Naive thymus-derived CD4-positive, alpha-beta T cell (primary cell): ENCODE results near the gene RIOK3. TPM values are rescaled to one million over a fixed set of nuclear protein-coding genes. Genes with fewer than 3 reads are reported as not detected.

Source experiments
- ATAC-seq: fragments of 150-1000 bp; cut with Tn5 transposase; 2 replicates; pipeline ENCODE4 v1.10.0; 2021; ENCODE audit warnings: mild to moderate bottlenecking, moderate library complexity
- CTCF ChIA-PET: fragments of 350-600 bp; sonication (Branson Sonifier 250); formaldehyde crosslinking; loops from one replicate; lab custom pipeline; 2021; ENCODE audit warnings: antibody characterized with exemption; lab: Charles Lee
- POLR2A ChIA-PET: fragments of 350-600 bp; sonication (Branson Sonifier 250); formaldehyde crosslinking; loops from one replicate; lab custom pipeline; 2021; ENCODE audit warnings: antibody characterized with exemption, inconsistent platforms; lab: Charles Lee
- DNase-seq, 9 donors: peaks; one replicate each; pipeline versions ENCODE4 v3.0.0 to v3.0.0-alpha.2; 2020 to 2022; ENCODE audit warnings: mixed read lengths in 1 of 9
- H3K27ac ChIP-seq: one replicate; pipeline ENCODE4 v1.7.0; 2013; ENCODE audit warnings: mild to moderate bottlenecking, low read depth, low read length, moderate library complexity
- H3K27me3 ChIP-seq, 2 donors: one replicate each; pipeline ENCODE4 v1.7.0; 2013; ENCODE audit warnings: low read length in 2 of 2, mild to moderate bottlenecking in 2 of 2, moderate library complexity in 2 of 2; ENCODE audit not compliant: control insufficient read depth in 2 of 2, insufficient read depth in 2 of 2
- H3K36me3 ChIP-seq, 3 experiments: 1 replicate in 2 of 3; 2 replicates in 1 of 3; pipeline ENCODE4 v1.7.0; 2013; ENCODE audit warnings: low read length in 3 of 3, mild to moderate bottlenecking in 3 of 3, moderate library complexity in 1 of 3; ENCODE audit not compliant: insufficient read depth in 3 of 3, control insufficient read depth in 2 of 3
- H3K4me1 ChIP-seq, 2 donors: one replicate each; pipeline ENCODE4 v1.7.0; 2013; ENCODE audit warnings: low read length in 2 of 2, mild to moderate bottlenecking in 2 of 2, moderate library complexity in 1 of 2; ENCODE audit not compliant: control insufficient read depth in 2 of 2, insufficient read depth in 2 of 2
- H3K4me3 ChIP-seq: 2 replicates; pipeline ENCODE4 v1.7.0; 2013; ENCODE audit warnings: mild to moderate bottlenecking, low read length
- H3K9me3 ChIP-seq, 3 experiments: 1 replicate in 2 of 3; 2 replicates in 1 of 3; pipeline ENCODE4 v1.7.0; 2013; ENCODE audit warnings: low read length in 3 of 3; ENCODE audit not compliant: control insufficient read depth in 2 of 3
- H3K27ac Mint-ChIP-seq, 9 donors: one replicate each; pipeline ENCODE4 v1.8.0; 2020 to 2022; ENCODE audit warnings: mixed read lengths in 9 of 9, mild to moderate bottlenecking in 8 of 9, moderate library complexity in 5 of 9, inconsistent platforms in 2 of 9
- H3K27me3 Mint-ChIP-seq, 5 donors: one replicate each; pipeline ENCODE4 v1.8.0; 2021 to 2022; ENCODE audit warnings: mixed read lengths in 5 of 5, mild to moderate bottlenecking in 1 of 5
- H3K36me3 Mint-ChIP-seq, 5 donors: one replicate each; pipeline ENCODE4 v1.8.0; 2020 to 2022; ENCODE audit warnings: mixed read lengths in 5 of 5, mild to moderate bottlenecking in 3 of 5, inconsistent platforms in 1 of 5
- H3K4me1 Mint-ChIP-seq, 7 donors: one replicate each; pipeline ENCODE4 v1.8.0; 2020 to 2022; ENCODE audit warnings: mixed read lengths in 7 of 7, mild to moderate bottlenecking in 3 of 7, inconsistent platforms in 1 of 7
- H3K4me3 Mint-ChIP-seq, 10 donors: one replicate each; pipeline ENCODE4 v1.8.0; 2020 to 2022; ENCODE audit warnings: mild to moderate bottlenecking in 10 of 10, mixed read lengths in 10 of 10, moderate library complexity in 6 of 10, inconsistent platforms in 2 of 10
- H3K9me3 Mint-ChIP-seq, 11 donors: one replicate each; pipeline ENCODE4 v1.8.0; 2020 to 2022; ENCODE audit warnings: mixed read lengths in 11 of 11, mild to moderate bottlenecking in 4 of 11, inconsistent platforms in 1 of 11, moderate library complexity in 1 of 11
- intact Hi-C, 2 donors: fragments of 100-400 bp; cut with micrococcal nuclease; formaldehyde crosslinking; loops; one replicate each; pipeline ENCODE4 v1.15.1; 2023
- polyA plus RNA-seq, 2 donors: library from polyadenylated mRNA; unstranded; fragments of 300-500 nt; fragmentation: Illumina TruSeq; gene quantifications; one replicate each; pipeline ENCODE4 v1.2.3, GENCODE V29; 2021
- total RNA-seq, 6 experiments: library from RNA in 5 of 6; stranded (reverse) in 5 of 6; gene quantifications; 1 replicate in 5 of 6; 2 replicates in 1 of 6; pipeline ENCODE4 v1.2.3 and lab custom pipeline; 2021 to 2026

RIOK3 gene
- total and polyA plus RNA-seq, 7 experiments from 2014 or later = 31.3 to 153 (median 75.7) TPM

- Histone ChIP-seq H3K27ac (no peak overlapping the region), H3K4me1 (peaks cover 7% of the 10 kb centered on the region in 2 donors), H3K9me3 (no peaks in the 10 kb centered on the region), H3K36me3 (no peaks in the 10 kb centered on the region), H3K4me3 (no peak overlapping the region), H3K27me3 (no peaks in the 10 kb centered on the region)
- H3K27ac Mint-ChIP-seq = peak overlapping the region in 4 of 9 donors; percentile 3 to 66 (median 42)
- no peaks in the 10 kb centered on the region for H3K27me3 Mint-ChIP-seq
- POLR2A ChIA-PET = interaction anchor here (1.1 to 2.0 kb wide), 3 partner anchors 11 to 89 kb away, joined by 3 to 12 read pairs (median 4); partner anchors contain the start of gene RIOK3
- peak overlapping the region in 2 of 10 donors; percentile 10 to 28 for H3K4me3 Mint-ChIP-seq
- CTCF ChIA-PET = interaction anchor here (0.7 to 2.1 kb wide), 10 partner anchors 11 to 311 kb away, joined by 3 to 16 read pairs (median 4); no protein-coding TSS in a partner anchor
- peaks cover 0 to 42% (median 34%) of the 10 kb centered on the region in 7 donors for H3K4me1 Mint-ChIP-seq
- peak; percentile 52 for ATAC-seq
- peak; percentile 25 to 79 (median 70) for DNase-seq
- H3K36me3 Mint-ChIP-seq = peaks cover 0 to 3% (median 0%) of the 10 kb centered on the region in 5 donors
- H3K9me3 Mint-ChIP-seq = no peaks in the 10 kb centered on the region
- intact Hi-C loops = loop anchor here (1.0 to 5.0 kb wide), 8 partner anchors 46 to 988 kb away; partner anchors contain the start of genes NPC1 (in 2 of the 2) and RIOK3 (in 1 of the 2)
Observed at GRCh38 chr18:23498877-23499276, 45.8 kb downstream of the RIOK3 start.

DNA sequence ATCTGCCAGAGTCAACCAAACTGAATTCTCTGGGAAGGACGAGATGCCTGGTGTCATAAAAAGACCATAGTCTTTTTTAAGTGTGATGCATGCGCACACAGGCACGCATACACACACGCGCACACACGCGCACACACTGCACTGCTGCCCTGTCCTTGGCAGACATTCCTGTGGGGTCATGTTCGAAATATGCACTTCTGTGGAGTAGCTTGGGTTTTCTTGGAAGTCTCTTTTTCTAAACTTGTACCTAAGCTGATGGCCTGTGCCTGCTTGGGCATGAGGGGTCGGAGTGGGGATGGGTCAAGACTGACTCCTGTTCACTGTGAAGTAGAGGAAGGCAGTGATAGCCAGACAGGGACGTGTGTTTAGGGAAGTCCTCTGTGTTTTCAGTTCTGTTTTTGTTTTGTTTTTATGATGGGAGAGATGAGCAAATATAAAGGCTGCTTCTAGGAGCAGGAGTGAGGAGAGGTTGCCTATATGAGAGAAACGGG is 46.2 kb downstream of the RIOK3 start:
- CTCF ChIA-PET = interaction anchor here (0.6 to 2.1 kb wide), 5 partner anchors 11 to 90 kb away, joined by 3 to 16 read pairs (median 4); no protein-coding TSS in a partner anchor
- H3K4me3 Mint-ChIP-seq = no peak overlapping the region
- Histone ChIP-seq H3K36me3 (no peaks in the 10 kb centered on the region), H3K27me3 (no peaks in the 10 kb centered on the region), H3K4me3 (no peak overlapping the region), H3K27ac (no peak overlapping the region), H3K4me1 (peaks cover 9 to 10% of the 10 kb centered on the region in 2 donors), H3K9me3 (no peaks in the 10 kb centered on the region)
- H3K27ac Mint-ChIP-seq = peak overlapping the region in 1 of 9 donors; percentile 2
- peaks cover 0 to 46% (median 39%) of the 10 kb centered on the region in 7 donors for H3K4me1 Mint-ChIP-seq
- no peaks in the 10 kb centered on the region for H3K27me3 Mint-ChIP-seq
- DNase-seq = no peak
- POLR2A ChIA-PET = interaction anchor here (1.1 to 2.0 kb wide), 3 partner anchors 12 to 88 kb away, joined by 3 to 12 read pairs (median 4); partner anchors contain the start of gene RIOK3
- H3K9me3 Mint-ChIP-seq = no peaks in the 10 kb centered on the region
- intact Hi-C loops = loop anchor here (1.0 to 5.0 kb wide), 8 partner anchors 46 to 988 kb away; partner anchors contain the start of genes NPC1 (in 2 of the 2) and RIOK3 (in 1 of the 2)
- ATAC-seq = no peak
- peaks cover 0 to 6% (median 0%) of the 10 kb centered on the region in 5 donors for H3K36me3 Mint-ChIP-seq

DNA sequence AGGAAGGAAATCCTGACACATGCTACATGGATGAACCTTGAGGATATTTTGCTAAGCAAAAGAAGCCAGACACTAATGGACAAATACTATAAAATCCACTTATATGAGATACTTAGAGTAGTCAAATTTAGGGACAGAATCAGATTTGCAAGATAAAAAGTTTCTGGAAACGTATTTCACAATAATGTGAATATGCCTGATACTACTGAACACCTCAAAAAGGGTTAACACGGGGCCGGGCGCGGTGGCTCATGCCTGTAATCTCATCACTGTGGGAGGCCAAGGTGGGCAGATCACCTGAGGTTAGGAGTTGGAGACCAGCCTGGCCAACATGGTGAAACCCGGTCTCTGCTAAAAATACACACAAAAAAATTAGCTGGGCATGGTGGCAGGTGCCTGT is 48.5 kb downstream of the RIOK3 start:
- ChIA-PET POLR2A (interaction anchor here (0.8 to 2.7 kb wide), 2 partner anchors 14 to 48 kb away, joined by 4 to 17 read pairs; no protein-coding TSS in a partner anchor), CTCF (interaction anchor here (0.7 to 0.9 kb wide), 3 partner anchors 10 to 367 kb away, joined by 3 read pairs; no protein-coding TSS in a partner anchor)
- no peak overlapping the region for H3K27ac ChIP-seq
- Mint-ChIP-seq H3K4me1 (peaks cover 12 to 59% (median 53%) of the 10 kb centered on the region in 7 donors), H3K36me3 (peaks cover 0 to 11% (median 0%) of the 10 kb centered on the region in 5 donors), H3K27me3 (no peaks in the 10 kb centered on the region), H3K4me3 (peak overlapping the region in 8 of 10 donors; percentile 11 to 99 (median 52)), H3K9me3 (no peaks in the 10 kb centered on the region), H3K27ac (peak overlapping the region in 6 of 9 donors; percentile 18 to 96 (median 70))
- no peaks in the 10 kb centered on the region for H3K27me3 ChIP-seq
- H3K9me3 ChIP-seq = no peaks in the 10 kb centered on the region
- DNase-seq (no peak), ATAC-seq (no peak)
- peaks cover 22% of the 10 kb centered on the region in 2 donors for H3K4me1 ChIP-seq
- H3K4me3 ChIP-seq = no peak overlapping the region
- intact Hi-C loops = loop anchor here (2.0 to 5.0 kb wide), 7 partner anchors 13 to 636 kb away; partner anchors contain the start of genes CABYR (in 1 of the 2) and RBBP8 (in 1 of the 2)
- no peaks in the 10 kb centered on the region for H3K36me3 ChIP-seq

GRCh38 chr18:23502516-23503037 is 49.5 kb downstream of the RIOK3 start:
- Histone ChIP-seq H3K27me3 (no peaks in the 10 kb centered on the region), H3K36me3 (peaks cover 0 to 3% (median 0%) of the 10 kb centered on the region in 3 experiments), H3K9me3 (no peaks in the 10 kb centered on the region), H3K4me3 (peak overlapping the region; percentile 95), H3K27ac (peak overlapping the region; percentile 88), H3K4me1 (peaks cover 22% of the 10 kb centered on the region in 2 donors)
- Mint-ChIP-seq H3K27me3 (no peaks in the 10 kb centered on the region), H3K9me3 (no peaks in the 10 kb centered on the region), H3K4me3 (peak overlapping the region; percentile 82 to 99 (median 88)), H3K27ac (peak overlapping the region; percentile 90 to 96 (median 95)), H3K36me3 (peaks cover 0 to 13% (median 7%) of the 10 kb centered on the region in 5 donors), H3K4me1 (peaks cover 21 to 69% (median 60%) of the 10 kb centered on the region in 7 donors)
- ATAC-seq (no peak), DNase-seq (no peak)
- POLR2A ChIA-PET = interaction anchor here (0.7 to 2.7 kb wide), 5 partner anchors 15 to 85 kb away, joined by 3 to 17 read pairs (median 4); partner anchors contain the start of gene RIOK3
- CTCF ChIA-PET = interaction anchor here (0.7 to 1.0 kb wide), 3 partner anchors 9 to 368 kb away, joined by 3 read pairs; no protein-coding TSS in a partner anchor
- intact Hi-C loops = loop anchor here (1.0 to 5.0 kb wide), 16 partner anchors 14 to 635 kb away; partner anchors contain the start of genes NPC1 (in 2 of the 2), RBBP8 (in 2 of the 2), RIOK3 (in 2 of the 2) and CABYR (in 1 of the 2)

GRCh38 chr18:23503038-23503962 is 50.2 kb downstream of the RIOK3 start, which contains the start of gene RMC1:
RMC1 (plus strand) TSS chr18:23503511; CDS start chr18:23503619, 108 bp downstream.
- peaks cover 22% of the 10 kb centered on the region in 2 donors for H3K4me1 ChIP-seq
- H3K4me1 Mint-ChIP-seq = peaks cover 28 to 70% (median 64%) of the 10 kb centered on the region in 7 donors

More at GRCh38 chr18:23503038-23503962, 50.2 kb downstream of the RIOK3 start, which contains the start of gene RMC1:
- ATAC-seq = peak; percentile 96
- peaks cover 4 to 6% (median 4%) of the 10 kb centered on the region in 3 experiments for H3K36me3 ChIP-seq
- peak within 1 kb of the TSS; percentile 93 to 99 (median 96) for H3K27ac Mint-ChIP-seq
- intact Hi-C loops = loop anchor here (1.0 to 5.0 kb wide), 16 partner anchors 14 to 634 kb away; partner anchors contain the start of genes NPC1 (in 2 of the 2), RBBP8 (in 2 of the 2), RIOK3 (in 2 of the 2) and CABYR (in 1 of the 2)
- no peaks in the 10 kb centered on the region for H3K9me3 ChIP-seq
- H3K36me3 Mint-ChIP-seq = peaks cover 0 to 13% (median 12%) of the 10 kb centered on the region in 5 donors
- peak within 1 kb of the TSS; percentile 88 for H3K27ac ChIP-seq
- H3K9me3 Mint-ChIP-seq = no peaks in the 10 kb centered on the region
- H3K27me3 ChIP-seq = no peaks in the 10 kb centered on the region
- H3K4me3 Mint-ChIP-seq = peak within 1 kb of the TSS; percentile 91 to 99 (median 96)
- POLR2A ChIA-PET = interaction anchor here (0.6 to 2.9 kb wide), 8 partner anchors 13 to 541 kb away, joined by 3 to 17 read pairs (median 4); partner anchors contain the start of genes NPC1 and RIOK3
- no peaks in the 10 kb centered on the region for H3K27me3 Mint-ChIP-seq
- CTCF ChIA-PET = interaction anchor here (1.0 kb wide), 1 partner anchor 16 kb away, joined by 3 read pairs; no protein-coding TSS in a partner anchor
- DNase-seq = peak; percentile 91 to 99 (median 95)
- H3K4me3 ChIP-seq = peak within 1 kb of the TSS; percentile 95
